HG03558 (cell line): Measurements from ENCODE around the gene LYZL2.
"Not testable (repeated sequence)": the region's sequence is repeated elsewhere in the genome, so short reads cannot be mapped to it uniquely, and the experiment has no call there.

Experiments used
- ATAC-seq: cut with Tn5 transposase; IDR thresholded peaks from one replicate; pipeline ENCODE4 v1.9.1; 2021; ENCODE audit warnings: moderate number of reproducible peaks; ENCODE audit not compliant: unreplicated experiment; ENCODE audit errors: extremely low read depth

The LYZL2 gene

GRCh38 chr10:30596013-30596412 is 33.5 kb downstream of the LYZL2 start:
- no peak for ATAC-seq

DNA sequence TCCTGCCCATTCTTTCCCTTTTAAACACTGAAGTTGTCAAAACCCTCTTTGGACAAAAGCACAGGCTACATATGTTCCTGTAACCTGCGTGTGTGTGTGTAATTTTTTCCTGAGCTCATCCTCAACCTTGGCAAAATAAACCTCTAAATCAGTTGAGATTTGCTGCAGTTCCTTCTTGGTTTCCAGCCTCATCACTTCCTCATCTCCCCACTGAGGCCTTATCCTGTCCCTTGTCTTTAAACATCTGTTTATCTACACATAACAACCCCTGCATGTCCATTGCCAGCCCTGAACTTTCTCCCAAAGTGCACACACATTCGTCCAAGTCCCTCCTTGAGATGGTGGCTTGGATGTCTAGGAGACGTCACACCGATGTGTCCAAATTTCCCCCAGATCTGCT is 35.5 kb downstream of the LYZL2 start:
- no peak for ATAC-seq

GRCh38 chr10:30592770-30593169 is 36.8 kb downstream of the LYZL2 start:
- not testable (repeated sequence) for ATAC-seq

GRCh38 chr10:30591249-30591670 is 38.3 kb downstream of the LYZL2 start:
- no peak for ATAC-seq

DNA sequence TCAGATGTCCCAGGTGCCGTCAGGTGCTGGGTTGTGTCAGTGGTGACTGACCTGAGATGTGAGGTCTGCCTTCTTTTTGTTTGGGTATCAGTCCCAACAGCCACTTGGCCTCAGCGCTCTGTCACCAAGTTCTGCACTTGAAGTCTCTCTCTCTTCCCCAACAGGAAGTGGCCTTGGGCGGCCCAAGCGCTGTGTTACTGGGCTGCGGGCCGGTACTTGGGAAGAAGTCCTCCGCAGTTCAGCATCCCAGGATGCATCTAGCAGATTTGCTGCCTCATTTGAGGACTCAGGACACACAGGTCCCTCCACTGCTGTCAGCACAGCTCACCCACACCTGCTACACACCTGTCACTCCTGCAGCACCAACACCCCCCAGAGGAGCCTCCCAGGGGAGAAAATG is 40.1 kb downstream of the LYZL2 start:
- ATAC-seq: no peak

- ATAC-seq: peak; percentile 60
Measured at GRCh38 chr10:30587522-30588031, 42.0 kb downstream of the LYZL2 start.

GRCh38 chr10:30586828-30587227 is 42.7 kb downstream of the LYZL2 start:
- ATAC-seq: no peak

DNA sequence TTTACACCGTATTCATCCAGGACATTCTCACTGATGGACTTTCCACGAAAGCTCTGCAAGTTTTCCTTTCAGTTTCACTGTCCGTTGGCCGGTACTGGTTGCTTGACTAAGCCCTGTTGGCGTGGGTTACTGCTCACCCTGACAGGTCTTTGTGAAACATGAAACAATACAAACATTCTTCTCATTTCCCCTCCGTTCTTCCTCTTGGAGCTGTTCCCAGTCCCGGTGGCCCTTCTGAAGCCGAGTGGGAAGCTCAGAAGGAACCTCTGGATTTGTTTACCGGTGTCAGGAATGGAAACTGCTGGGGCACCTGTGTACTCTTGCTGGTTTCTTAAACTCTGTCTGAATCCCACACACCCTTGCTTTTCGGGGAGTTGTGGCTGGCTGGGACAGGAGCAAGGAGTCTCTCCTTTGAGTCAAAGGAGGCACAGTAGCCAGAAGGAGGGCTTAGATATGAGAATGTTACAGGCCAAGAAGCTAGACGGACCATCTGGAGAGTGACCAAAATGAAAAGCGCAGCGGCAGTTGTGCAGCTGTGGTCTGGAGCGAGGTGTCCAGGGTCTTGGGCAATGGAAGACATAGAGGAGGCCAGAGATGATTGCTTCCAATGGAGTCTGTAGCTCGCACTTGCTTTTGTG is 45.7 kb downstream of the LYZL2 start:
- no peak for ATAC-seq

- no peak for ATAC-seq
Measured at GRCh38 chr10:30581779-30582380, 47.7 kb downstream of the LYZL2 start.

DNA sequence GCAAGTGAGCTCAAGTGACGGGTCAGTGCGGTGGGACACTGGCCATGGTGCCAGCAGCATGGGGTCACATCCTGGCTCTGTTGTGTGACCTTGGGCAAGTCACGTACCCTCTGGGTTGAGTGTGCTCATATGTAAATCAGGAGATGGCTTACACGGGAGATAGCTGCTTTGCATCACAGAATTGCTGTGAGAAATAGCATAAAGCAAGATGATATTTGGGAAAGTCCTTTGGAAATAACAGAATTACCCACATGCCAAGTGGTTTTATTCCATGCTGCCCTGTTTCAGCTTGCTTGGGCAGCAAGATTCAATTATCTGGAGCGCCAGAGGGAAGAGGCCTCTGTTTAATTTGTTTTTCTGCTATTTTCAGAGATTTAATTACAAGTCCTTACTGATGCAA is 48.9 kb downstream of the LYZL2 start:
- no peak for ATAC-seq

DNA sequence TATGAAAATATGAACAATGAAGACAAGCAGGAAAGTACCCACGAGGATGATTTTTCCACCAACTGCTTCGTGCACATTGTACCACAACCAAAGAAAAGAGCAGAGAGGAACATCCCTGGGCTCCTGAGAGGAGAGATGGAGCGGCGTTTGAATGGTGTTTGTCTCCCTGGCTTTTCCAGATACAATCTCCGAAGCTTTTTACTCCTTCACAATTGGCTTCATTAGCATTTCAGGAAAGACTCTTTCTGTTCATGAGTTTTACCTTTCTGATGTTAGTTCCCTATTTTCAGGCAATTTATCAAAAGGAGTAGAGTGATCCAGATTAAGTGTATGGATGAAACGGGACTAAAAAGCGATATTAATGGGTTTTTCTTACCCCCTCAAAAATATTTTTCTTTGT is 49.3 kb downstream of the LYZL2 start:
- no peak for ATAC-seq

DNA sequence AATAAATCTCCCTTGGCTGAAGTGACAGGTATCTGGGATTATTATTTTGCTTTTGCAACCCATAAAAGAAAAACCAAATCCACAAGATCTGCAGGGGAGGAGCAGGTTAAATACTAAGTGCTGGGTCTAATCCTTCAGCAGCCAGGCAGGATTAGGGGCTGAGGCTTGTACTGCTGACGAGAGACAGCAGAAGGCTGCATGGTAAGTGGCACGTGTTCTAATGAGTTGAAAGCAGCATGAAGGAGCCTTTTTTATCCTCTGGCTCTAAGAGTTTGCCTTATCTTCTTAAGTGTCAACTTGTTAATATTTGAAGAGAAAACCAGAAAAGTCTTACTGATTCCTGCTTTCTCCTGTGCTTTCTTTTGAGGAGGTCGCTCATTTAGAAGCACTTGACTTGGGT is 50.0 kb downstream of the LYZL2 start:
- ATAC-seq: no peak

DNA sequence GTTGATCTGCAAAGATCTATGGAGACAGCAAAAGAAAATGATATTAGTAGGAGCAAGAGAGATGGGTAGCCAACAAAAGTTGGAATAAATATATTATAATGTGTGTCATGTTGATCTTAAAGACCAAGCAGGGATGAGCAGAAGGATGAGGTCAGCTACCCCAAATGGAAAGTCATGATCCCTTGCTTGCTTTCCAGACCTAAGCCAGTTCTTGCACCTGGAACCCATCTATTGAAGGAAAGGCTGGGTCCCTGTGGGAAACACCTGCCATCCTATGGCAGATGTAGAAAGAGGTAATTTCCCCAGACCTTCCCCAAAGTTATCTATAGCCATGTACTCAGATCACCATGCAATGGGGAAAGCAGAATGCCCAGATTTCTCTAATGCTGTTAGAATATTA is 52.5 kb downstream of the LYZL2 start:
- ATAC-seq: no peak

GRCh38 chr10:30576641-30577040 is 52.9 kb downstream of the LYZL2 start:
- no peak for ATAC-seq

GRCh38 chr10:30574432-30574796 is 55.1 kb downstream of the LYZL2 start:
- ATAC-seq: no peak

DNA sequence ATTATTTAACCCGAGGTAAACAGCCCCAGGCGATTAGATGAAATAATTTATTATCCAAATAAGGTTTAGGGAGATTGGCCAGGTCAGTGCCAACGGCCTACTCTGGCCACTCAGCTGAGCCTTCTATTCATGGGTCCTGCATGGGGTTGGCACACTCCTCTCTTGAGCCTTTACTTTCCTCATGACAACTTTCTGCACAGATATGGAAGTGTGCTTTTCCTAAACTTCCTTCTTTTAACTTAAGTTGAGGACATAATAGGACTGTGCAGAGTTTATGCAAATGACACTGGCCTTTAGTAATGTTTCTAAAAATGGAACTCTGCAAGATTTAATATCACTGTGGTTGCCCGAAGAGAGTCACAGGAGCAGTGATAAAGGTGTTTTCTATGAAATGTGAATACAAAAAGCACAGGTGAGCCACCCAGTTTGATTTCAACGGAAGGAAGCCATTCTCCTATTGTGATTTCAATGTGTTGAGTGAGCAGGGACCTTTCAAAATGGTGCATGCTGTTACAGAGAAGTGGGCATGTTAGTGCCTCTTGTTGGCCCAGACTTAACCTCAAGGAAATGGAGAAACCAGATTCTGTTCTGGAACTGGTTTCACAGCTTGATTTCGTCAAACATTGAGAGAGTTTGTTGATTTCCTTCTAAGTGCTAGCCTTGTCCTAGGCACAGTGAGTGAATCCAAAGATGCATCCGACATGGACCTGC is 55.7 kb downstream of the LYZL2 start:
- no peak for ATAC-seq

- ATAC-seq: no peak
Measured at GRCh38 chr10:30565449-30565848, 64.1 kb downstream of the LYZL2 start.

DNA sequence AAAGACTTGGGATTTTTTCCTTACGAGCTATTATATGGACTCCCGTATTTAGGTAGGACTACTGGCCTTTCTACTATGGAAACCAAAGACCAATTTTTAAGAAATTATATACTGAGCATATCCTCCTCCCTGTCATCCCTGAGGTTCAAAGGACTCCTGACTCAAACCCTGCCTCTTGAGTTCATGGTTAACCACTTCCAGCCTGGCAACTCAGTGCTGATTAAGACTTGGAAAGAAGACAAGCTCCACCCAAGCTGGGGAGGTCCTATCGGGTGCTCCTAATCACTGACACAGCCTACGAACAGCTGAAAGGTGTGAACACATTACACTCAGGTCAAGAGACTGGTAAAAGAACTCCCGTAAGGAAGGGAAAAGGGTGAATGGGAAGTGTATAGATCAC is 66.8 kb downstream of the LYZL2 start:
- no peak for ATAC-seq
